GM18505 (cell line): ENCODE measurements around the gene DPCD.

Experiments
- ATAC-seq: cut with Tn5 transposase; IDR thresholded peaks from one replicate; pipeline ENCODE4 v1.9.1; 2021; ENCODE audit not compliant: unreplicated experiment
- POLR2A ChIP-seq: IDR thresholded peaks from 4 replicates; pipeline ENCODE4 v1.6.1; 2011; ENCODE audit warnings: borderline replicate concordance; ENCODE audit not compliant: insufficient read depth, insufficient read length; ENCODE audit errors: extremely low read depth

DPCD gene

DNA sequence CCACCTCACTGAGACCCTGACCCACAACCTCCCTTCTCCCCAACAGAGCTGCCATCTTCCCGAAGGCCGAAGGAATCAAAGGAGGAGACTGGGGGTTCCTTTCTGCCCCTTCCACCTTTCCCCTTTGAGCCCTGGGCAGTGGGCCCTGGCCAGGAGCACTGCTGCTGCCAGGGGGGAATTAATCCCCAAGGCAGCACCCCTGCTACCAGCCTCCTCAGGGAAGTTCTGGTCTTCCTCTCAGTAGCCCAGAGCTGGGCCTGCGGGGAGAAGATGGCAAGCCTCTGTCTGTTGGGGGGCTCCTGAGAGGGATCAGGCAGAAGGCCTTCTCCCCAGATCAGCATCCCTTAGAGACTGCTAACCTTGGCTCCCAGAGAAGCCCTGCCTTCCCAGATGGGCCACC, 25.5 kb downstream of the DPCD start:
- no peak for ATAC-seq
- TF ChIP-seq POLR2A: no peak

DNA sequence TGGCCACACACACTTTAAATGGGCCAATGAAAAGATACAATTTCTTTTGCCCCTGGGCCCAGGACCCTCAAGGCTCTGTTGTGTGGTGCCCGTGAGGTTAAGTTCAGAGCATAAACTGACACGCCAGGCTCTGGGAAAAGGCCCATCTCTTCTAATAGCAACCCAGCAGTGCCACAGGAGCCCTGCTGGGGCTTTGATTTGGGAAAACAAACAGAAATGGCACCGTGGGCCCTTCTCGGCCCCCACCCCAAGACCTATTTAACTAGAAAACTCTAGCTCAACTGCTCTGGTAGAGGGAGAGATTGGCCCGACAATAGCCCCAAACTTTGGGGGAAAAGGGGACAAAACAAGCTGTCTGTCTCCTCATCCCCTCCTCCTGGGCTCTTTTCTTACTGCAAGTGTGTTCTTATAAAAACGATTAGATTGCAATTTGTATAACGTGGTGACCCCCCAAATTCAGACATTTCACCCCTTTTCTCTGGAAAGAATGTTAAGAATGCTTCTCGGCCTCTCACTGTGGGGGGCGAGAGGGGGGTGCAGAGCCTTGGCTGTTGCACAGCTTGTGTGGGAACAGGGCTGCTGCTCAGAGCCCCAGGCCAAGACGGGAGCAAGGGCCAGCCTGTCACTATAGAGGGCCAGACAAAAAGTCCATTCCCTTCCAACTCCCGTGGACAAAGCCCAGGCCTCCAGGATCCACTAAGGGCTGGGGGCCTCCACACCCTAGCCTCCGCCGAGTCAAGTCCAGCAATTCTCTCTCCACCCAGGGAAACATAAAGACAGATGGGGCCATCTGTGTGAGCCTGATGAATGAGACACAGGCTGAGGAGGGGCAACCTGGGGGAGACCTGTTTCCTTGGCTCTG, 26.8 kb downstream of the DPCD start:
- no peak for TF ChIP-seq POLR2A

DNA sequence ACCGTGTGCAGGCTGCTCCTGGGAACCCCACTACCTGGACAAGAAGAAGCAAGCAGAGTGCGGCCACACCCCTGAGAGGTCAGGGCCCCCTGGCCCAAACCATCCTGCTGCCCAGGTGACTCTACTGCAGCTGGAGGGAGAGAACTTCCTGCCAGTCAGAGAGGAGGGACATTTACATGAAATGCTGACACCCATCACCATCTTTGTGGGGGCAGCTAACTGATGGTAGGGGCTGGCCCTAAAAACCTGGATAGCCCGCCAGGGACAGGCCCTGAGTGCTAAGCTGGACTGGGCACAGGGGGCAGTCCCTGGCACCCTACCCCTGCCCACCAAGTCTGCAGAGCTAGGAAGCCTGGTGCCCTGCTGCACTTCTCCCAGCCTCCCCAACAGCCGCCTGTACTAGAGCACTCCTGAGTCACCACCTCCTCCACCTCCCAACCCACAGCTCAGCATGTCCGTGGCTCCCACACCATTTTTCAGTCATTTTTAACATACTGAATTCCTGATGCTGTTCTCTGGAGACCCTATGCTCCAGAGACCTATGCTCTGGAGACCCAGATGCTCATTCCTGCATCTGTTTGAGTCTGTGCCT, 27.5 kb downstream of the DPCD start:
- no peak for ATAC-seq
- no peak for TF ChIP-seq POLR2A

More for the DNA sequence above, 26.8 kb downstream of the DPCD start:
- ATAC-seq: no peak

DNA sequence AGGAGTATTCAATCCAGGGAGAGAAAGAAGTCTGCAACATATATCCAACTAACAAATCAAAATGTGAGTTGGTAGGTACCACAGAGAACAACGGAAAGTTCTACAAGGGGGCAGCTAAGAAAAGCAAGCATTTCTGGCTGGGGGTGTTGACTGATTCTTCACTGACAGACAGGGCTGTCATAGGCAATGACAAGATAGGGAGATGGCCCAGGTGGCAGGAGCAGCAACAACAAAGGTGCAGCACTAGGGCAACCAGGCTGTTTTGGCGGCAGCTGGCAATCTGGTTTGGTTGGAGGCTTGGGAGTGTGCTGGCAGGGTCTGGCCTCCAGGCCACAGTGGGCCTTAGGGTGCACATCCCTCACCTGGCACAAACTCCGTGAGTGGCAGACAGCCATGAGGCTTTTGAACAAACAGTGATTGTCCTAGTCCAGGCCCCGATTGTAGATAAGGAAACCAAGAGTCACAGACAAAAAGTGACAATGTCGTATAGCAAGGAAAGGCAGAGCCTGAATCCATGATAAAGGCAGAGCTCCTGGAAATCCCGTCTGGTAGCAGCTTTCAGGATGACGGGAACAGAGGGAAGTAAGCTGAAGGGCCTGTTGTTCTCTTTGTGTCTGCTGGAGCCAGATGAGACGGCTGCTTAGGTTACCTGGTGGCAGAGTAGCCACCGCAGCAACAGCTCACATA, 28.4 kb downstream of the DPCD start:
- no peak for ATAC-seq
- no peak for TF ChIP-seq POLR2A

DNA sequence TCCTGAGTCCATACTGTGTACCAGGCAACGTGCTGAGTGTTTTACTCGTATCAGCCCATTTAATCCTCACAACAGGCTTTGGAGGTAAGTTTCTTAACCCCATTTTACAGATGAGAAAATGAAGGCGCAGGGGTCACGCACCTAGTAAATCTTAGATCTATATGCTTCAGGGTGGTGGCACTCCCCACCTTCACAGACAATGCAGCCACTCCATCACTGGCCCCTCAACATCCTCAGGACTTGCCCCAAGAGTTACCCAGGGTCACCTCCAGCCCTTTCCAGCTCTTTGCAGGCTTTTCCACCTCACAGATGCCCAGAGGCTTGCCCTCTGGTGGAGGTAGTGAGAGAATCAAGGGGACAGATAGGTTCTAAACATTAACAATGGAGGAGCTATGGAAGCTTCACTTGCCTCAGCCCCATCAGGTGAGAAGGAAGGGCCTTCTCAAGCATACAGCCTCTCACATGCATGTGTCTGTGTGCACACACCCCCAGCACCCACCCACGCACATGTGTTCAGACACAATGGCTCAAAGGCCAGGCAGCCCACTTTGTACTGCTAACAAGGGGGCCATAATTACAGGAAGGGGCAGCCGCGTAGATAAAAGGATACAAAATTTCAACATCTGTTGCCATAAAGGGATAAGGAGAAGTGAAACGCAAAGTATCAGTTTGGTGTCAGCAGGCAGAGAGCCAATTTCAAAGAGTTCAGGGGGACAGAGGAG, 29.1 kb downstream of the DPCD start:
- TF ChIP-seq POLR2A: no peak
- ATAC-seq: no peak

DNA sequence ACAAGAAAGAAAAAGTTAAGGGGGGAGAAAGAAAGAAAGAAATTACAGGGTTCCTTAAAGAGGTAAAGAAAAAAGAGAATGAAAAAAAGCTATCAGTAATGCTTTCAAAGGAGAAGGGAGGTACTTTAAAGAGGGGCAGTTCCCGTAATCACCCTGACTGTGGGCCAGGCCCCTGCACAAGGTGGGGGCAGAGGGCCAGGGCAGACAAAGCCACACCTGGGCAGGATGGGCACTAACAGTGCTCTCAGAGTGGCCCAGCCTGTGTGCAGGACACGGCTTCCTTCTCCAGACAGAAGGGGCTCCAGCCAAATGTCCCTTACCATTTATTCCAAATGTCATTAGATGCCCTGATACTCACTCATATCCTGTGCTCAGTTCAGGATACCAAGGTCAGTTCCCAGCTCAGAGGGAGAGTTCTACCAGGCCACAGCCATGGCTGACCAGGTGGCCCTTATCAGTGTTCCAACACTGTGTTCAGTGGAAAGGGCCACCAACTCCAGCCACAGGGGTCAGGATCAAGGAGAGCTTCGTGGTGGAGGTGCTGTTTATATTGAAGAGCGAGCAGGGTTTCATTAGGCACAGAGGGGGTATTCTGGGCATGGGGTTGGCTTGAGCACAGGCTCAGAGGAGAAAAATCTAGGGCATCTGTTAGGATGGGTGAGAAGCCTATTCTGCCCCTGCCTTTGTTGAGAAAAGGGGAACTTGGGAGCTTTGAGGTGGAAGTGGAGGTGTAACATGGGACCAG, 29.9 kb downstream of the DPCD start:
- ATAC-seq: no peak
- no peak for TF ChIP-seq POLR2A

DNA sequence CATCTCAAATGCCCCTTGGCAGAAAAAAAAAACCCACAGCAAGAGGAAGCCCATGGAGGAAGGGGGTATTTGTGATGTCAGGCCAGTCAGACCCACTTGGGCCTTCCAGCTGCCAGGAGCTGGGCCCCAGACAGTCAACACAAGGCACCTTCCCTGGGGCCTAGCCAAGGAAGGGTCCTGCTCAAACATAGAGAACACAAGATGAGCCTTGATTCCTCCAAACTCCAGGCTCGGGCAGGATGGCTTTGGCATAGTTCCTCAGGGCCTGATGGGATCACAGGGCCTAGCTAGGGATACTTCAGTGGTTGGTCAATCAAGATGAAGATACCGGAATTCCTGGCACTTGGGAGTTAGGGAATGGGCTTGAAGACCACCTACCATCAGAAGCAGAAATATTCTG, 30.8 kb downstream of the DPCD start:
- TF ChIP-seq POLR2A: no peak
- no peak for ATAC-seq

DNA sequence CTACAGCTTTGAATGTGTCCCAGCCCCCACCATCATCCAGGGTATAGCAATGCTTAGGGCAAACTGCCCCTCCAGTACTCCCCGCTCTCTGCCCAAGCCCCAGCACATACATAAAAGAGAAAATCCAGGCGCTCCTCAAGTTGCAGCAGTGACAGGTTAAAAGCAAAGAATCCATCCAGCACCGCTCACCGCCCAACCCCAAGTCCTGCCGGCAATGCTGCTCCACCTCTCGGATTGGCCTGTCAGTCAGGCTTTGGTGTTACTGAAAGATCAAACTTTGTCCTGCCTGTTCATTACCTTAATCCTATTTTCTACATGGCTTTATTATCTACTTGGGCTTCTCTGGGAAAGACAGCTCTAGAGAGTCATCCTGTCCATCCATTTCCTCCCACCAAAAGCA, 31.9 kb downstream of the DPCD start:
- no peak for TF ChIP-seq POLR2A
- no peak for ATAC-seq

DNA sequence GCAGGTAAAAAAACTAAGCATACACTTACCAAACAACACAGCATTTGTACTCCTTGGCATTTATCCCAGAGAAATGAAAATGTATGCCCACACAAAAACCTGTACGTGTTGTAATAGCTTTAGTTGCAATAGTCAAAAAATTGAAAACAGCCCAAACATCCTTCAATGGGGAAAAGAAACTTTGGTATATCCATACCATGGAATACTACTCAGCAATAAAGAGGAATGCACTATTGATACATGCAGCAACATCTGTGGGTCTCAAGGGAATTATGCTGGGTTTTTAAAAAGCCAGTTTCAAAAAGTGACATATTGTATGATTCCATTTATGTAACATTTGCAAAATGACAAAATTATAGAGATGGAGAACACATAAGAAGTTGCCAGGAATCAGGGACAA, 35.4 kb downstream of the DPCD start:
- ATAC-seq: no peak
- TF ChIP-seq POLR2A: no peak

DNA sequence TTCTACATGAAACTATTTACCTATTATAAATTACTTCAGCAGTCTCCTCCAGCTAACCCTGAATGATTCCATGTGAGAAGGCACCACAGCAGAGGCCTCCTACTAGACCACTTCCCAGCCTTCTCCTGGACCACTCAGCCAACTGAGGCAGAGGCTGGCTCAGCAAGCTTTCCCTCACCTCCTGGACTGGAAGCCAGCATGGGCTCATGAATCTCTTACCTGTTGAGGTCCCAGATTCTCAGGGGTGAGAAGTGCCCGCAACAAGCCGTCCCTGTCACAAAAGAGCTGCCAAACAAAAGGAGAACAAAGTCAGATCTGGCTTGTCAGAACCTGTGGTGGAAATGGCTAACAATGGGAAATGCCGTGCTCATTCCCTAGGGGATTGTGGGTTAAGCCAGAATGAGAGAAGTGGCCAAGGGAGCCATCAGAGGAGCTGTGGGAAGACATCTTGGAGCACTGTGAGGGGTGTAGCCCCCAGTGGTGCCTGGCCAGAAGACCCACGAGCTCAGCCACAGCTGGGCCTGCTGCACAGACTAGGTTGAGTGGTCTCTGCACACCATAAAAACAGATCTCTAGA, 36.5 kb downstream of the DPCD start:
- TF ChIP-seq POLR2A: no peak
- no peak for ATAC-seq

DNA sequence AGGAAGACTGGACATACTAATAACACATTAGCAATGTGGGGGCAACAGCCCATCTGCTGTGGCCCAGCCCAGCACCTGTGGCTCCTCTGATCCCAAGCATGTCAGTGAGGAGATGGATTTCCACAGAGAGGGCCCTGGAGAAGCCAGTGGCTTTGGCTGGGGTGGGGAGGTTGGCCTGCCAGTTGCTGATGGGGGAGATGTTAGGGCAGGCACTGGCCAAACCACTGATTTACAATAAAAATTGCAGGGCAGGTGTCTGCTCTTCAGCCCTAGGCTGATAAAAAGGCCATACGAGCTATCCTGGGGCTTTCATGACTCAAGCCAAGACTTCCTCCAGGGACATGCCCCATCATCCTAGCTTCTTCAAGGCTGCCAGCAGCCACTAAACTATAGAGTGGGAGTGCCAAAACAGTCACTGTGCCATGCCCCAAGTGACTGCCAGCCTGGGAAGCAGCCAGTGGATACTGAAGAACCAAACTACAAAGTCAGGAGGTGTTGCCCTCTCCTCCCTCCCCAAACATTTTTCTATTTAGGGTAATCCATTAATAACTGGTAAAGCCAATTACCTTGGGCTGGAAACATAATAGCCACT, 37.8 kb downstream of the DPCD start:
- no peak for ATAC-seq

DNA sequence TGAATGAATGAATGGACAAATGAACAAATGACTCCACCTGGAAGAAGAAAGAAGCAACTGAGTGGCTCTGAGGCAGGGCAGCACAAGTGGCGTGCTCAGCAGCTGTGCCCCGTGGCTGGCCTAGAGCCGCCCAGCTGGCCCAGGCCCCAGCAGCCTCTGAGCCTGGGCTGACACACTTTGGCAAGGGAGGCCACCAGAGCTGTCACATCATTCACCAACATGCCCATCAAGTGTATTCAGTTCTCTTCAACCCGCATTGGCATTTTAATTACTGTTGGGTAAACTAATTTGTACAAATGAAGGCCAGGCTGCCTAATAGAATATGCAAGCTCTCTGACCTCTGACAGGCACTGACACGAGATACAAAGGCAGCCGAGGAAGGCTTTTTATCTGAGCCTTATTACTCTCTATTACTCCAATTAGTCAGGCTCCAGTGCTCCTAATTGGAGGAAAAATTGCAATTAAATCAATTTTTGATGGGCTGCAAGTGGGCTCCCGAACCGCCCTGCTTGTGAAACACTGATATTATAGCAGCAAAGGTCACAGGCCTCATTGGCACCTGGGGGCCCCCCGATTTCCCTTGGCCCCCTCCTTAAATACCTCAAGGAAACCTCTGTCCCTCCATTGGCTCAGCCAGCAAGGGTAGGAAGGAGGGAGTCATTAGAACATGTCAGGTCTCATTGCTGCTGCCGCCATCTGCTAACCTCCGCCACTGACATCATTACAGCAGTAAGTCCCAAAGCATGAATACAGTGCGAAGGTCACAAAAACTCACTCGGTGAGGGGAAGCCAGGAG, 41.9 kb downstream of the DPCD start:
- no peak for ATAC-seq
- TF ChIP-seq POLR2A: no peak

More for the DNA sequence above, 37.8 kb downstream of the DPCD start:
- TF ChIP-seq POLR2A: no peak

DNA sequence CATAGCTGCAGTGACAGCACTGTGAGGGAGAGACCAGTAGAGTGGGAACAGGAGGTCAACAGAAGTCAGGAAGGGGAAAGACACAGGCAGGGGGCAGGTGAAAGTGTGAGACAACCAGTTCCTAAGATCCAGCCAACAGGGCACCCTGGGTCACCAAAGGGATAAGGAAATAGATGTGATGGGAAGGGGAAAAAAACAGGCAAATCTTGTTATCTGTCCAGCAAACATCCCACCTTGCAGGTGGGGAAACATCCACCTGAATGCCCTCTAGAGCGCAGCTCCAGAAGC, 42.5 kb downstream of the DPCD start:
- TF ChIP-seq POLR2A: no peak
- ATAC-seq: no peak
